GM18867 (cell line): ENCODE measurements around the gene CPTP.

Experiments
- ATAC-seq: cut with Tn5 transposase; IDR thresholded peaks from one replicate; pipeline ENCODE4 v1.9.1; 2021; ENCODE audit warnings: mild to moderate bottlenecking, moderate library complexity; ENCODE audit not compliant: unreplicated experiment

The CPTP gene

GRCh38 chr1:1291548-1292441 is 32.8 kb upstream of the CPTP start:
- ATAC-seq: peak; percentile 46

DNA sequence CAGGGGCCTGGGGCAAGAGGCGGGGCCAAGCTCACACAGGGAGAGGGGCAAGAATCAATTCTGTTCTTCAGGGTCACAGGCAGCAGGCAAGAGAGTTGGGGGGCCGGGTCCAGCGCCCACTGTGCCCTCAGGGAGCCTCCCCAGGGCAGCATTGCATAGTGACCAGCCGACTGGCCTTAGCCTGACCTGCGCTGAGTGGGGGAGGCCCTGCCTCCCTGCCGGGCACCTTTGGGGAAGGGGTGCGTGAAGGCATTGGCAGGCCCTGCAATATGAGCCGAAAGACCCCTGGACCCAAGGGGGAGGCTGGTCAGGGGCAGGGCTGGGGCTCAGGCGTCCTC is 32.2 kb upstream of the CPTP start:
- no peak for ATAC-seq

GRCh38 chr1:1292851-1293250 is 31.8 kb upstream of the CPTP start:
- ATAC-seq: no peak

DNA sequence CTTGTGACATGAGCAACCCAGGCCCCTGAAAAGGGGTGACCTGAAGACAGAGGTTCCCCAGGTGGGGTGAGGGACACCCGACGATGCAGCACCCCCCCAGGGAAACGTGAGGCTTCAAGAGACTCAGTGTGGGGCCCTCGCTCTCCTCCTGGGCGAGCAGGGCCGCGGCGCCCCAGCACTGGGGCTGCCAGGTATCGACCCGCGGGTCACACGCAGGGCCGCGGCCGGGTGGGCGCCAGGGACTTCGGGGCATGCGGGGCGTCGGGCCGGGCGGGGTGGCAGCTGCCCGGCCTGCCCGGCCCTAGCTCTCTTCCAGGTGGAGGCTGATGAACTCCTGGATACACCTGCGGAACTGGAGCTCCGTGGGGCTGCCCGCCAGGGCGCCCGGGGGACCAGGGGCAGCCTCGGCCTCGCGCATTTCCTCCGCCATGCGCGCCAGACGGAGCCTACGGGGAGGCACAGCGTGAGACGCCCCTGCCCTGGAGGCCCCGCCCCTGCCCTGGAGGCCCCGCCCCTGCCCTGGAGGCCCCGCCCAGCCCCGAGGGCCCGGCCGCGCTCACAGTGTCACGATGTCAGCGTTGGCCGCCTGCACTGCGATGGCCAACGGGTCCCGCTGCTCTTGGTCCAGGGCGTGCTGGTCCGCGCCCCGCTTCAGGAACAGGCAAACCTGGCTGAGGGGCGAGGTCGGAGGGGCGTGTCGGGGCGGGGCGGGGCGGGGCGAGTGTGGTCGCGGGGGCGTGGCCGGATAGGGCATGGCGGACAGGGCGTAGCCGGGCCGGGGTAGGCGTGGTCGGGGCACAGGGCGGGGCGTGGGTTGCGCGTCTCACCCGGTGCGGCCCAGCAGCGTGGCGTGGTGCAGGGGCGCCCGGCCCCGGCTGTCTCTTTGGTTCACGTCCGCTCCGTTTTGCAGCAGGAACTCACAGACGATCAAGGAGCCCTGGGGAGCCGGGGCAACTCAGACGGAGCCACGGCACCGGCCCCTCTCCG is 31.0 kb upstream of the CPTP start:
- no peak for ATAC-seq

- ATAC-seq: no peak
Observed at GRCh38 chr1:1294250-1294890, 30.2 kb upstream of the CPTP start.

DNA sequence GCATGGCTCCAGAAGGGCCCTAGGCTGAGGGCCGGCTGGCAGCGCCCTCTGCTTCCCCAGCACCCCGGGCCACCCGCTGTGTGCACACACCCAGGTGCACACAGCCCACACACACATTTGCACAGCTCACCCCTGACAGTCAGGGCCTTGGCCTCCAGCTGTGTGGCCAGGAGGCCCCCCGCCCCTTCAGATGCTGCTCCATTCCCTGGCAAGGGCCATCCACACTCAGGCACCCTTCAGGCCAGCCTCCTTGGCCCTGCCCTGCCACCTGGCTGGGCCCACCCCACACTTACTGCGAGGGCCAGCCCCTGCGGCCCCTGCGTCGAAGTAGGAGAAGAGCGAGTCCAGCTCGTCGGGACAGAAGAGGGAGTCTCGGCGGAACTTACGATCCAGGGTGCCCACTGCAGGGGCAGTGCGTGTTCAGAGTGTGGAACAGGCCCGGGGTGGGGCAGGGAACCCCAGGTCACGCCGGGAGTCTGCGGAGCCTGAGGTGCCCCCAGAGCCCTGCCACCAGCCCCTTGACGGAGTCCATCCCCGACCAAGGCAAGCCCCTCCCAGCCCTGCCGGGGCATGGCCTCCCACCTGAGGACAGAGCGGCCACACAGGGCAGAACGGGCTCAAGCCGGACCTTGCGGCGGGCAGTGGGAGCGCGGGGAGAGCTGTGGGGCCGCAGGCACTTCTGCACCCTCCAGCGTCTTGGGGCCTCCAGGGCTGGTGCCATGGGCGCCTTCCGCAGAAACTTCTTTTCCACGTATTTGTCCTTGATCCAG is 29.3 kb upstream of the CPTP start:
- no peak for ATAC-seq

DNA sequence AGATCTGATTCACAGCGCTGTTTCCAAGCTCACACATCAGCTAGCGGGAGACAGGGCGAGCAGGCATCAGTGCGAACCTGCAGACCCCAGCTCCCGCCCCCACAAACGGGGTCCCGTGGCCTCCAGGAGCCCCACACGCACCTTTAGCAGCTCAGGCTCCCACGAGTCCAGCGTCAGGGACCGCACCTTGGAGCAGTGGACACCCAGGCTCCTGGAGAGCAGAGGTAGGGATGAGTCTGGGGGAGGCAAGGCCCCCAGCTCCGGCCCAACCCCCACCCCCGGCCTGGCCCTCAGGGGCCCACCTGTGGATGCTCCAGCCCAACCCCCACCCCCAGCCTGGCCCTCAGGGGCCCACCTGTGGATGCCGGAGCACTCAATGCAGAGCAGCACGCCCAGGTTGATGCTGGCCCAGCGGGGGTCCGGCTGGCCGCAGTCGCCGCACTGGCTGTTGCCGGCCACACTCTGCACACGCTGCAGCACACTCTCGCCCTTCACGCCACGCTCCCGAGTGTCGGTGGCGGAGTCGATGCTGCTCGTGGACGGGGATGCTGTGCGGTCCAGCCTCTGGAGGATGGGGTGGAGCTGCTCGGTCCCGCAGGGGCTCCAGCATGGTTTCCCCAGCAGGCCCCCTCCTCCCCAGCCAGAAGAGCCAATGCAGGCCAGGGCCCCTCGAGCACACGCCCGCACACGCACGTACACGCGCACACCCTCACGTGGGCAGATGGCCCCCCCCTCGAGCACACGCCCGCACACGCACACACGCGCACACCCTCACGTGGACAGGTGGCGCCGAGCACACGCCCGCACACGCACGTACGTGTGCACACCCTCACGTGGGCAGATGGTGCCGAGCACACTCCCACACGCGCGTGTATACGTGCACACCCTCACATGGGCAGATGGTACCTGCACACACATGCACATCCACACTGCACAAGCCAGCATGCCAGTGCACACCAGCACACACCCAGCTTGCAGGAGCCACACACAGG is 28.2 kb upstream of the CPTP start:
- no peak for ATAC-seq

GRCh38 chr1:1297802-1298424 is 26.7 kb upstream of the CPTP start:
- no peak for ATAC-seq

DNA sequence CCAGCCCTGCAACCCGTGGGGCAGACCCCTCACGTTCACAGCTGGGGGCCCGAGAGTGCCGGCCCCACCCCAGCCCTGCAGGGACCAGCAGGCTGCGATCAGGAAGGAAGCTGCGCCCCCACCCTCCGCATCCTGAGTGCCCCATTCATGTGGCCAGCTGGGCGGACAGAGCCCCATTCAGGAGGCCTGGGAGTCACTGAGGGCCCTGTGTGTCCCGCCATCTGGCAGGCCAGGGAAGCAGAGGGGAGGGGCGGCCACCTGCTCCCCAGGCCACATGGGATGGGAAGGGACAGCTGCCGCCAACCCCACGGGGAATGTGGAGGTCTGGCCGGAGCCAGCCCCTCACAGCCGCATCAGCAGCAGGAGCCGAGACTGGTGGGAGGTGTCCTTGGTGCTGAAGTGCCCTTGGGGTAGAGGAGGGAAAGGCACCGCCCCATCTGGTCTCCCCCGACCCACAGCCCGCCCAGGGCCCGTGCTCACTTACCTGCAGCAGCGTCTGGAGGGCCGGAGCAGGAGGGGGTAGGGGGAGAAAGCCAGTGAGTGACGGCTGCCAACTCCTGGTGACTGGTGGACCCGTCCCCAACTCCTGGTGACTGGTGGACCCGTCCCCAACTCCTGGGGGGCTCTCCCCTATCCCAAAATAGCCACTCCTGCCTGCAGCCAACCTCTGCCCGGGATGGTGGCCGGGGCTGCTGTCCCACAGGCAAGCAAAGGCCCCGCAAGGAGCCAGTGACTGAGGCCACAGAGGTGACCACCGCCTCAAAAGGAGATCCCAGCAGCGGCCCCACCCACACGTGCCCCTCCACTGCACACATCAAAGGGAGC is 25.5 kb upstream of the CPTP start:
- ATAC-seq: no peak

DNA sequence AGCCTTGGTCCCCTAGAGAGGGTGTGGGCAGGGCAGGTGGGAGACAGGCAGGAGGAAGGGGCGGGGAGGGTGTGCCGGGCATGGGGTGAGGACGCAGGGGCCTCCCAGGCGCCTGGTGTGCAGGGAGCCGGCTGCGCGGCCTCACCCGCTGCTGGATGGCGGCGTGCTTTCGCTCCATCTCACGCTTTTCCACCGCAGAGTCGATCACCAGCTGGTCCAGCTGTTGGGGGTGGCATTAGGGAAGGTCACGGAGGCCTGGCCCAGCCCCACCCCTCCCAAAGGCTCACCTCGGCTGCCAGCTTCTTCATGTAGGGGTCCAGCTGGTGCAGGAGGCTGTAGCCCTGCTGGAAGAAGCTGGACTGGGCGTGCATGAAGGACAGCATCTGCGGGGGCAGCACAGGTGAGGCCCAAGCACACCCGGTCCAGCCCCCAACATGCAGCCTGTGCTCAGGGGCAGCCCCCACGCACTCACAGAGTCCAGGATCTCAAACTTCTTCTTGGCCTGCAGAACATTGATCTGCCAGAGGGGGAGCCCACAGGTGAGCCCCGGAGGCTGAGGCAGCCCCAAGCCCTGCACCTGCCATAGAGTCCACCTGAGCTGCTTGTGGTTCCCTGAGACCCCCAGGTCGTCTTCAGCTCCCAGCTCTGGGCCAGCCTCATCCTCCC is 24.8 kb upstream of the CPTP start:
- ATAC-seq: no peak

DNA sequence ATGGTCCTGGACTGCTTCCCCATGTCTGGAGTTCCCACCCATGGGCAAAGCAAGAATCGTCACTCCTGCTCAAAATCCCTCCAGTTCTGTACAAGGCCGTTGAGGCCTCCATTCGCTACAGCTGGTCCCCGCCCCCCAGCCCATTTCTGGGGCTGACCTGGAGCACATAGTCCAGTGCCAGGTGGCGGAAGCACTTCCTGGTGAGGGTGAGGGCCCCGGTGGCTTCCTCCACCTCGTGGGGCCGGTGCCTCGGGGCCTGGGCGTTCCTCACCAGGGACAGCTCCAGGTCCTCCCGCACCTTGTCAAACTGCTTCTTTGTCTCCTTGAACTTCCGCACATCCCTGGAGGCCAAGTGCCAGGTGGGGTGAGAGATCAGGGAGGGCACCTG is 24.3 kb upstream of the CPTP start:
- ATAC-seq: no peak

- ATAC-seq: no peak
Observed at GRCh38 chr1:1302006-1302430, 22.6 kb upstream of the CPTP start.

DNA sequence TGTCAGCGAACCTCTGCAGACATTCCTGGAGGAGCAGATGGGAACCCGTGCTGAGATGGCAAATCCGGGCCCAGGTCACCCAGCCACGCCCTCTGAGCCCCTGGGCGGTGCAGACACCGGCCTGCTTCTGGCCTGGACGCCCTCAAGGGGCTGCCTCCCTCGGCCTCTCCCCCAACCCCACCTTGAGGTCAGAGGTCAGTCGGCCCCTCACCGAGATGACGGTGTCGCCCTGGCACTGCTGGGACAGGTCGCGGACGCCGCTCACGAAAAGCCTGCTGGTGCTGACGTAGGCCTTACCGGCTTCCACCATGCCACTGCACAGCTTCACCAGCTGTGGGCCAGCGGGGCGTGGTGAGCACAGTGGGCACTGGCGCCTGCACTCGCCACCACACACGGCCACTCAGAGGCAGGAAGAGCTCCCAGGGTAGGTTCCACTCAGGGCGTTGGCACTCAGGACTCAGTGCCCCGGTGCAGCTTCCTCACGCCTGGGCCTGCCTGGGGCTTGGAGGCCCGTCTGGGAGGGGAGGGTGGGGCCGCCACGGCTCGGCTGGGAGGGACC is 21.6 kb upstream of the CPTP start:
- ATAC-seq: no peak

GRCh38 chr1:1303736-1304135 is 20.9 kb upstream of the CPTP start:
- ATAC-seq: no peak

DNA sequence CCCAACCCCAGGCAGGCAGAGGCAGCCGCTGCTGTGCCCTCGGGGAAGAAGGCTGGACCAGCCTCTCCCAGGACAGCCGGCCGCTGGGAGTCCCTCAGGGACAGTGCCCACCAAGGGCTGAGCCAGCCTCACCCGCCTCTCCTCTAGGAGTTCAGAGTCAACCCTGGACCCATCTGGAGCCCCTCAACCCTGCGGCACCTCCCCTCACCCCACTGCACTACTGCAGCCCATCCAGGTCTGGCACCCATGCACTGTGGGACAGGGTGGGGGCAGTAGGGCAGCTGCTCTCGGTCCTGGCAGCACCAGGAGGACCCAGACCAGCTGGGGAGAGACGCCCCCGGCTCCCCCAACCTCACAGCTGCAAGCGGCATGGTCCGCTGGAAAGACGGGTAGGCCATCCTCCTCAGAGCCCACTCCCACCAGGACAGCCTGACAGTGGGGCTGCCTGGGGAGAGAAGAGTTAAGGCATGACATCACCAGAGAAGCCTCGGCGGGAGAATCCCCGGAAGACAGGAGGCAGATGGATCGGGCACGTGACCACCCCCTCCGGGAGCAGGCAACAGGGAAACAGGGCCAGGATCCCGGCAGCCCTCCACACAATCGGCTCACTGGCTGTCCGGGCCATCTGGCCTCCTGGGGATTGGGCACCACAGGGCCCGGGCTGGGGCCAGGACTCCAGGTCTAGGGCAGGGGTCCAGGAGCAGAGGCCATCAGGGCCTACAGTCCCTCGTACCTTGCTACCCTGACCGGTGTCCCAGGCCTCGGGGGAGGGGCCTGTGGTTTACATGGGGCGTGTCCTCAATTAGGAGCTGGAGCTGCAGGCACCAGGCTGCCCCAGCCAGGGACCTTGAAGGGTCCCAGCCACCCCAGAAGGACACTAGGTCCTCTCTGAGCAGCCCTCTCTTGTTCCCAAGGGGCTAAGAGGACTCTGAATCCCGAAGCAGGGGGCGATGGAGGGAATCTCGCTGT is 20.0 kb upstream of the CPTP start:
- ATAC-seq: no peak
